CD14-positive monocyte (primary cell): ENCODE data around the gene MMP2. TPM values are rescaled to one million over a fixed set of nuclear protein-coding genes. Genes with fewer than 3 reads are reported as not detected.

ENCODE experiments used
- DNase-seq, 3 donors: peaks; one replicate each; pipeline ENCODE4 v3.0.0-alpha.2; 2011 to 2022
- H2AFZ ChIP-seq: 2 replicates; pipeline ENCODE4 v1.6.0; 2012; ENCODE audit warnings: mild to moderate bottlenecking, low read depth, low read length, inconsistent platforms; ENCODE audit not compliant: insufficient read depth, poor library complexity, severe bottlenecking
- H3K27ac ChIP-seq, 2 donors: 1 replicate in 1 of 2; 2 replicates in 1 of 2; pipeline ENCODE4 v1.5.1; 2012 to 2013; ENCODE audit warnings: low read length in 2 of 2, control low read depth in 1 of 2, inconsistent platforms in 1 of 2, low read depth in 1 of 2, mild to moderate bottlenecking in 1 of 2
- H3K27me3 ChIP-seq, 2 donors: one replicate each; pipeline versions ENCODE4 v1.6.0 to v1.6.1; 2011 to 2013; ENCODE audit warnings: low read length in 2 of 2; ENCODE audit not compliant: control insufficient read depth in 2 of 2, insufficient read depth in 2 of 2
- H3K36me3 ChIP-seq, 2 donors: replicated peaks in 1 of 2; 1 replicate in 1 of 2; 2 replicates in 1 of 2; pipeline versions ENCODE4 v1.5.1 to v1.6.1; 2012 to 2013; ENCODE audit warnings: low read length in 2 of 2, control low read depth in 1 of 2, inconsistent platforms in 1 of 2, mild to moderate bottlenecking in 1 of 2; ENCODE audit not compliant: insufficient read depth in 2 of 2, control insufficient read depth in 1 of 2
- H3K4me1 ChIP-seq, 2 donors: 1 replicate in 1 of 2; 2 replicates in 1 of 2; pipeline versions ENCODE4 v1.5.1 to v1.6.1; 2012 to 2013; ENCODE audit warnings: low read length in 2 of 2, control low read depth in 1 of 2, inconsistent platforms in 1 of 2, mild to moderate bottlenecking in 1 of 2, moderate library complexity in 1 of 2; ENCODE audit not compliant: insufficient read depth in 2 of 2, control insufficient read depth in 1 of 2
- H3K4me2 ChIP-seq: replicated peaks from 2 replicates; pipeline ENCODE3; 2012; ENCODE audit warnings: low read length, moderate library complexity, mild to moderate bottlenecking; ENCODE audit not compliant: poor library complexity, severe bottlenecking; ENCODE audit errors: extremely low read depth
- H3K4me3 ChIP-seq, 3 experiments: fragments of 200-600 bp in 1 of 3; sonication (generic) in 1 of 3; replicated peaks in 1 of 3; 1 replicate in 2 of 3; 2 replicates in 1 of 3; pipeline ENCODE4 v1.5.1; 2011 to 2013; ENCODE audit warnings: low read length in 3 of 3, mild to moderate bottlenecking in 3 of 3, control low read depth in 2 of 3, low read depth in 2 of 3, inconsistent platforms in 1 of 3, moderate library complexity in 1 of 3
- H3K79me2 ChIP-seq: 2 replicates; pipeline ENCODE4 v1.6.0; 2012; ENCODE audit warnings: mild to moderate bottlenecking, control low read depth, inconsistent platforms, low read length, moderate library complexity; ENCODE audit not compliant: insufficient read depth
- H3K9ac ChIP-seq: 2 replicates; pipeline ENCODE4 v1.6.0; 2017; ENCODE audit warnings: low read length, mild to moderate bottlenecking; ENCODE audit not compliant: insufficient read depth, poor library complexity, severe bottlenecking
- H3K9me3 ChIP-seq, 2 donors: replicated peaks in 1 of 2; 1 replicate in 1 of 2; 2 replicates in 1 of 2; pipeline versions ENCODE4 v1.5.1 to v1.6.1; 2012 to 2013; ENCODE audit warnings: low read length in 2 of 2, control low read depth in 1 of 2; ENCODE audit not compliant: control insufficient read depth in 1 of 2, insufficient read depth in 1 of 2
- H4K20me1 ChIP-seq: 2 replicates; pipeline ENCODE4 v1.6.0; 2012; ENCODE audit warnings: mild to moderate bottlenecking, low read length, control low read depth, moderate library complexity; ENCODE audit not compliant: insufficient read depth
- H3K27ac Mint-ChIP-seq, 7 donors: one replicate each; pipeline ENCODE4 v1.8.0; 2020; ENCODE audit warnings: mild to moderate bottlenecking in 7 of 7, mixed read lengths in 7 of 7, moderate library complexity in 6 of 7, inconsistent platforms in 2 of 7
- H3K27me3 Mint-ChIP-seq, 3 donors: one replicate each; pipeline ENCODE4 v1.8.0; 2021 to 2022; ENCODE audit warnings: low read depth in 3 of 3, mild to moderate bottlenecking in 3 of 3, mixed read lengths in 3 of 3, moderate library complexity in 3 of 3, inconsistent platforms in 1 of 3
- H3K36me3 Mint-ChIP-seq, 2 donors: one replicate each; pipeline ENCODE4 v1.8.0; 2020; ENCODE audit warnings: mixed read lengths in 2 of 2, inconsistent platforms in 1 of 2, mild to moderate bottlenecking in 1 of 2
- H3K4me1 Mint-ChIP-seq: one replicate; pipeline ENCODE4 v1.8.0; 2020; ENCODE audit warnings: mild to moderate bottlenecking, mixed read lengths
- H3K4me3 Mint-ChIP-seq, 2 donors: one replicate each; pipeline ENCODE4 v1.8.0; 2020; ENCODE audit warnings: mild to moderate bottlenecking in 2 of 2, mixed read lengths in 2 of 2, moderate library complexity in 1 of 2
- H3K9me3 Mint-ChIP-seq, 7 donors: one replicate each; pipeline ENCODE4 v1.8.0; 2020 to 2022; ENCODE audit warnings: mixed read lengths in 7 of 7, mild to moderate bottlenecking in 6 of 7, moderate library complexity in 6 of 7, inconsistent platforms in 2 of 7
- CTCF ChIP-seq: fragments of 200-600 bp; IDR thresholded peaks from one replicate; pipeline ENCODE4 v1.8.0; 2022; ENCODE audit warnings: antibody characterized with exemption, mild to moderate bottlenecking
- WGBS: methylation state at CpG from one replicate; pipeline ENCODE4 v1.1.5; 2013; ENCODE audit warnings: missing lambda C conversion rate; ENCODE audit not compliant: insufficient coverage; 5-methylcytosine and 5-hydroxymethylcytosine counted together
- intact Hi-C, 2 donors: fragments of 100-400 bp; cut with micrococcal nuclease; formaldehyde crosslinking; loops; one replicate each; pipeline versions ENCODE4 v1.15.0 to v1.15.1; 2023
- polyA plus RNA-seq, 3 donors: library from polyadenylated mRNA; depleted of rRNA in 1 of 3; unstranded in 2 of 3; stranded (reverse) in 1 of 3; fragments of 300-500 nt in 2 of 3; fragments of >200 nt in 1 of 3; fragmentation: Illumina TruSeq in 2 of 3; gene quantifications; 1 replicate in 2 of 3; 2 replicates in 1 of 3; pipeline ENCODE4 v1.2.3, GENCODE V29; 2012 to 2021

MMP2 gene
- polyA plus RNA-seq, 3 donors = not detected

GRCh38 chr16:55464375-55464774 is 14.6 kb upstream of the MMP2 start:
- no peak for DNase-seq
- Histone ChIP-seq H3K9me3 (no peaks in the 10 kb centered on the region), H2AFZ (no peak overlapping the region), H4K20me1 (no peaks in the 10 kb centered on the region), H3K36me3 (no peaks in the 10 kb centered on the region), H3K4me1 (peaks cover 0 to 3% of the 10 kb centered on the region in 2 donors), H3K9ac (no peak overlapping the region), H3K27me3 (no peaks in the 10 kb centered on the region), H3K4me2 (no peak overlapping the region), H3K27ac (no peak overlapping the region), H3K4me3 (no peak overlapping the region), H3K79me2 (no peaks in the 10 kb centered on the region)
- Mint-ChIP-seq H3K9me3 (no peaks in the 10 kb centered on the region), H3K4me1 (peaks cover 11% of the 10 kb centered on the region), H3K4me3 (no peak overlapping the region), H3K27me3 (peaks cover 0 to 4% (median 2%) of the 10 kb centered on the region in 3 donors), H3K36me3 (no peaks in the 10 kb centered on the region), H3K27ac (no peak overlapping the region)
- no peak for TF ChIP-seq CTCF
- WGBS = 64% methylated on average over 4 of the region's 4 CpGs
- intact Hi-C loops = loop anchor here (2.0 to 10.0 kb wide), 2 partner anchors 80 to 238 kb away; no protein-coding TSS in a partner anchor

GRCh38 chr16:55465077-55465896 is 13.7 kb upstream of the MMP2 start:
- Mint-ChIP-seq H3K4me1 (peaks cover 11% of the 10 kb centered on the region), H3K4me3 (no peak overlapping the region), H3K27ac (peak overlapping the region in 1 of 7 donors; percentile 55), H3K27me3 (peaks cover 0 to 4% (median 2%) of the 10 kb centered on the region in 3 donors), H3K9me3 (no peaks in the 10 kb centered on the region), H3K36me3 (no peaks in the 10 kb centered on the region)
- no peak overlapping the region for H3K9ac ChIP-seq
- H3K4me3 ChIP-seq = no peak overlapping the region
- peaks cover 0 to 3% of the 10 kb centered on the region in 2 donors for H3K4me1 ChIP-seq
- no peak overlapping the region for H3K4me2 ChIP-seq
- no peaks in the 10 kb centered on the region for H4K20me1 ChIP-seq
- no peaks in the 10 kb centered on the region for H3K27me3 ChIP-seq
- intact Hi-C loops = loop anchor here (1.0 to 10.0 kb wide), 4 partner anchors 80 to 377 kb away; no protein-coding TSS in a partner anchor
- WGBS = 66% methylated on average over 9 of the region's 19 CpGs
- no peaks in the 10 kb centered on the region for H3K36me3 ChIP-seq
- peak; percentile 100 for TF ChIP-seq CTCF
- no peak overlapping the region for H3K27ac ChIP-seq
- no peak overlapping the region for H2AFZ ChIP-seq
- DNase-seq = peak; percentile 86 to 91 (median 89)
- H3K79me2 ChIP-seq = no peaks in the 10 kb centered on the region
- no peaks in the 10 kb centered on the region for H3K9me3 ChIP-seq
